Measurements from ENCODE around the gene NEK10.

DNA sequence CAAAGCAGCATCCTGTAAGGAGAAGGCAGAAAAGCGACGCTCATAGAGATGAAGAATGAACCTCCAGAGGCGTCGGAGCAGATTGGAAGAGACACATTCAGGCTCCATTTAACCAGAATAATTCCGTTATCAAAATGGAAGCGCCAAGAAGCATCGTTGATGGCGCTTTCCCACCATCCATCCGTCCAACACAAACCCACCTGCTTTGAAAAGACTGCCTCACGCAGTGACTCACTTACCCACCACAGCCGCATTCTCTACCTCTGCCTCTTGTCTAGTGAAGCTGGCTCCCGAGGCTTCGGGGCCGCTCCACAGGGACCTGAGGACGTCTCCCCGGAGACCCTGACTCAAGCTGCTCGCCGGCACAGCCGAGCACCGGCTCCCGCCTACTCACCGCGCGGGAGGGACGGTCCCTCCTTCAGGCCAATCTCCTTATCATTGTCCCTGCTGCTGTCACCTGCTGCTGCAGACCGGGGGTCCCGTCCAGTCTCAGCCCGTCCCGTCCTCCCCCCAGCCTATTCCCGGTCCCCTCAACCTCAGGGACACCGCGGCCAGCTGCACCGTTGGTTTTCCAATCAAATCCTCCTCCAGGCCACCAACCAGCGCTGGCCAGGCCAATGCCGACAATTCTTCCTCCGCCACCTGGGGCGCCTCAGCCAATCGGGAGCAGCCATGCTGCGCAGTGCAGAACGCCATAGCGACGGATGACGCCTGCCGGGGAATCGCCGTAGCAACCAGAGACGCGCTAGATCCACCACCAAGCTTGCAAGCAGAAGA is at the start of gene NEK10:
- TF ChIP-seq SP1 (CRISPR knock-in tag; IDR thresholded peaks at IDR 0.05) (no peak), HDAC3 (IDR thresholded peaks at IDR 0.05; ENCODE audit: borderline replicate concordance, partially characterized antibody) (no peak), FOXK2 (conservative IDR thresholded peaks at IDR 0.05 in 1 of 2, IDR thresholded peaks at IDR 0.05 in 1 of 2; ENCODE audit: low read depth in 2 of 2) (no peak), HDAC2 (IDR thresholded peaks at IDR 0.05) (no peak), CREB1 (IDR thresholded peaks at IDR 0.05) (no peak), CREB1 (CRISPR knock-in tag; IDR thresholded peaks at IDR 0.05) (no peak; the same call in 1 of the 2 replicates), SMAD4 (CRISPR knock-in tag; conservative IDR thresholded peaks at IDR 0.05) (no peak), EZH2 (IDR thresholded peaks at IDR 0.05; ENCODE audit: borderline replicate concordance, low read depth, low read length) (no peak), ZNF280A (IDR thresholded peaks at IDR 0.05; ENCODE audit: low read depth, partially characterized antibody) (no peak), TAF7 (tag; IDR thresholded peaks at IDR 0.05) (no peak), SMC3 (conservative IDR thresholded peaks at IDR 0.05; ENCODE audit: insufficient read depth, low read depth, low read length) (no peak), PHF8 (IDR thresholded peaks at IDR 0.05; ENCODE audit: borderline replicate concordance, low read length) (no peak), POLR2A (conservative IDR thresholded peaks at IDR 0.05) (no peak)
- TF ChIP-seq, protein P1, sequence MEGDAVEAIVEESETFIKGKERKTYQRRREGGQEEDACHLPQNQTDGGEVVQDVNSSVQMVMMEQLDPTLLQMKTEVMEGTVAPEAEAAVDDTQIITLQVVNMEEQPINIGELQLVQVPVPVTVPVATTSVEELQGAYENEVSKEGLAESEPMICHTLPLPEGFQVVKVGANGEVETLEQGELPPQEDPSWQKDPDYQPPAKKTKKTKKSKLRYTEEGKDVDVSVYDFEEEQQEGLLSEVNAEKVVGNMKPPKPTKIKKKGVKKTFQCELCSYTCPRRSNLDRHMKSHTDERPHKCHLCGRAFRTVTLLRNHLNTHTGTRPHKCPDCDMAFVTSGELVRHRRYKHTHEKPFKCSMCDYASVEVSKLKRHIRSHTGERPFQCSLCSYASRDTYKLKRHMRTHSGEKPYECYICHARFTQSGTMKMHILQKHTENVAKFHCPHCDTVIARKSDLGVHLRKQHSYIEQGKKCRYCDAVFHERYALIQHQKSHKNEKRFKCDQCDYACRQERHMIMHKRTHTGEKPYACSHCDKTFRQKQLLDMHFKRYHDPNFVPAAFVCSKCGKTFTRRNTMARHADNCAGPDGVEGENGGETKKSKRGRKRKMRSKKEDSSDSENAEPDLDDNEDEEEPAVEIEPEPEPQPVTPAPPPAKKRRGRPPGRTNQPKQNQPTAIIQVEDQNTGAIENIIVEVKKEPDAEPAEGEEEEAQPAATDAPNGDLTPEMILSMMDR (IDR thresholded peaks at IDR 0.05 in 2 of 3, conservative IDR thresholded peaks at IDR 0.05 in 1 of 3; ENCODE audit: insufficient read depth in 2 of 3, low read depth in 1 of 3, low read length in 3 of 3) = no peak
- TF ChIP-seq, protein P2, sequence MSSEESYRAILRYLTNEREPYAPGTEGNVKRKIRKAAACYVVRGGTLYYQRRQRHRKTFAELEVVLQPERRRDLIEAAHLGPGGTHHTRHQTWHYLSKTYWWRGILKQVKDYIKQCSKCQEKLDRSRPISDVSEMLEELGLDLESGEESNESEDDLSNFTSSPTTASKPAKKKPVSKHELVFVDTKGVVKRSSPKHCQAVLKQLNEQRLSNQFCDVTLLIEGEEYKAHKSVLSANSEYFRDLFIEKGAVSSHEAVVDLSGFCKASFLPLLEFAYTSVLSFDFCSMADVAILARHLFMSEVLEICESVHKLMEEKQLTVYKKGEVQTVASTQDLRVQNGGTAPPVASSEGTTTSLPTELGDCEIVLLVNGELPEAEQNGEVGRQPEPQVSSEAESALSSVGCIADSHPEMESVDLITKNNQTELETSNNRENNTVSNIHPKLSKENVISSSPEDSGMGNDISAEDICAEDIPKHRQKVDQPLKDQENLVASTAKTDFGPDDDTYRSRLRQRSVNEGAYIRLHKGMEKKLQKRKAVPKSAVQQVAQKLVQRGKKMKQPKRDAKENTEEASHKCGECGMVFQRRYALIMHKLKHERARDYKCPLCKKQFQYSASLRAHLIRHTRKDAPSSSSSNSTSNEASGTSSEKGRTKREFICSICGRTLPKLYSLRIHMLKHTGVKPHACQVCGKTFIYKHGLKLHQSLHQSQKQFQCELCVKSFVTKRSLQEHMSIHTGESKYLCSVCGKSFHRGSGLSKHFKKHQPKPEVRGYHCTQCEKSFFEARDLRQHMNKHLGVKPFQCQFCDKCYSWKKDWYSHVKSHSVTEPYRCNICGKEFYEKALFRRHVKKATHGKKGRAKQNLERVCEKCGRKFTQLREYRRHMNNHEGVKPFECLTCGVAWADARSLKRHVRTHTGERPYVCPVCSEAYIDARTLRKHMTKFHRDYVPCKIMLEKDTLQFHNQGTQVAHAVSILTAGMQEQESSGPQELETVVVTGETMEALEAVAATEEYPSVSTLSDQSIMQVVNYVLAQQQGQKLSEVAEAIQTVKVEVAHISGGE (CRISPR knock-in tag; IDR thresholded peaks at IDR 0.05) = no peak
